Fibroblast of peridontal ligament (primary cell): ENCODE data around the gene ZC3H11A.
"Not testable (repeated sequence)": the region's sequence is repeated elsewhere in the genome, so short reads cannot be mapped to it uniquely, and the experiment has no call there.

Experiments
- DNase-seq: peaks from one replicate; pipeline ENCODE4 v3.0.0-alpha.2; 2010; ENCODE audit errors: extremely low read depth

Gene ZC3H11A

GRCh38 chr1:203781962-203782361 is 13.5 kb upstream of the ZC3H11A start:
- no peak for DNase-seq

- no peak for DNase-seq
Observed at GRCh38 chr1:203789966-203790365, 5.5 kb upstream of the ZC3H11A start.

- DNase-seq, result no peak
Observed at GRCh38 chr1:203791498-203791897, 3.9 kb upstream of the ZC3H11A start.

- DNase-seq, result no peak
Observed at GRCh38 chr1:203792486-203792885, 2.9 kb upstream of the ZC3H11A start.

DNA sequence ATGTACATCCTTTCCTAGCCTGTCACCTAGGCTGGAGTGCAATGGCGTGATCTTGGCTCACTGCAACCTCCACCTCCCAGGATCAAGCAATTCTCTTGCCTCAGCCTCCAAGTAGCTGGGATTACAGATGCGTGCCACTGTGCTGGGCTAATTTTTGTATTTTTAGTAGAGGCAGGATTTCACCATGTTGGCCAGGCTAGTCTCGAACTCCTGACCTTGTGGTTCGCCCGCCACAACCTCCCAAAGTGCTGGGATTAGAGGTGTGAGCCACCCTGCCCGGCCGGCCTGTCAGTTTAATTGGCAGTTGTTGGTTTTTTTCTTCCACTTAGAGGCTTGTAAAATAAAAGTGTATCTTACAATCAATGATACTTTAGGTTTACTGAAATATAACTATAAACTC is 1.9 kb upstream of the ZC3H11A start:
- not testable (repeated sequence) for DNase-seq

GRCh38 chr1:203794764-203795440 is 521 bp upstream of the ZC3H11A start:
- DNase-seq, result no peak

GRCh38 chr1:203796236-203796605 is 798 bp downstream of the ZC3H11A start:
- peak; percentile 34 for DNase-seq

GRCh38 chr1:203797216-203797615 is 1.8 kb downstream of the ZC3H11A start:
- DNase-seq, result no peak

GRCh38 chr1:203797948-203798655 is 2.7 kb downstream of the ZC3H11A start:
- DNase-seq, result no peak

GRCh38 chr1:203799157-203799556 is 3.7 kb downstream of the ZC3H11A start:
- no peak for DNase-seq

- DNase-seq, result no peak
Observed at GRCh38 chr1:203799971-203800370, 4.5 kb downstream of the ZC3H11A start.

DNA sequence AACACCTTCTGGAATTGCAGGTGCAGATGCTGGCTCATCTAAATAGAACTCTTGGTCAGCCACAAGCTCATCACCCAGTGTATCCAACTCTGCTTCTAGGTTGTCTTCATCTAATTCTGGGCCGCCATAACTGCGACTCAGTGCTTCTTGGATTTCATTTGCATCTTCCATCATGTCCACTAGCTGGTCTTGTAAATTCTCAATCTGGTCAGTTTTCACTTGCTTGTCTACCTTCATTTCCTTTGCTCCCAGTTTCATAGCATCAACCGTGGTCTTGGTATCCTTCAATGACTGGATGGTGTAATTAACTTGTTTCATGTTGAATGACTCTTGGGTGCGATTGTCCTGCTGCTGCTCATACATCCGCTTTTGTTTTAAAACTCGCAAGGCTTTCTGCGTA is 10.3 kb downstream of the ZC3H11A start:
- DNase-seq, result no peak

GRCh38 chr1:203807196-203807595 is 11.8 kb downstream of the ZC3H11A start:
- DNase-seq, result peak; percentile 74

DNA sequence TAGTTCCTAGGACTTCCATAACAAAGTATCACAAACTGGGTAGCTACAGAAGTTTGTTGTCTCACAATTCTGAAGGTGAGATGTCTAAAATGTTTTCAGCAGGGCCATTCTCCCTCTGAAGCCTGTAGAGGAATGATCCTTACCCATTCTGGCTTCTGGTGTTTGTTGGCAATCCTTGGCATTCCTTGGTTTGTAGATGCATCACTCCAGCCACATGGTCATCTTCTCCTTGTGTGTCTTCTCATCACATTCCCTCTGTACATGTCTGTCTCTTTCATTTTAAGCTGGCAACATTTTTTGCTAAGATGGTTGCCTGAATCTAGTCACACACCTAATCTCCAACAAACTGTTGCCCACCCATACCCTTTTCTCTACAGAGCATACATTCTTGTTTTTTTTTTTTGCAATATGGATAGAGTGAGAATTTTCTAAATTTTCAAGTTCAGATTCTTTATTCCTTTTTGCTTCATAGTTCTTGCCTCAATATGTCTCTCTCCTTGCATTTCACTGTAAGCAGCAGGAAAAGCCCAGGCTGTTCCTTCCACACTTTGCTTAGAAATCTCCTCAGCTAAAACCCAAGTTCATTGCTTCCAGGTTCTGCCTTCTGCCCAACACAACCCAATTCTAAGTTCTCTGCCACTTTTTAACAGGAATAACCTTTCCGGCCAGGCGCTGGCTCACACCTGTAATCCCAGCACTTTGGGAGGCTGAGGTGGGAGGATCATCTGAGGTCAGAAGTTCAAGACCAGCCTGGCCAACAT is 18.3 kb downstream of the ZC3H11A start:
- no peak for DNase-seq

GRCh38 chr1:203818399-203818798 is 23.0 kb downstream of the ZC3H11A start:
- DNase-seq, result no peak

DNA sequence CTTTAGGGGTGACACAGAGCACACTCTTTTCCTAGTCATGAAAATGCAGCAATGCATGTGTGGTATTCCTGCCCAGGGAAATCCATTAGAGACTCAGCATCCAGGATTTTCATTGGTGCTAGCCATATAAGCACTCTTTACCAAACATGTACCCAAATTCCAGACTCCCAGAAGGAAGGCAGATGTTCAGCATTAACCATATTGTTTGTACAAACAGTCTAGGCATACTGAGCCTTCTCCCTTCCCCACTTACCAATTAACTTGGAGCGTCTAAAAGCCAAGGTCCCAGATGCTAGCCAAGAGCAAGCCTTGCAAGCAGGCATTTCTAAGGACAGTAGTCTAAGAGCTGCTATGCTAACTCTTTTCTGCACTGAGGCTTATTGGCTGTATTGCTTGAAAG is 27.9 kb downstream of the ZC3H11A start:
- DNase-seq, result peak; percentile 76

- DNase-seq, result no peak
Observed at GRCh38 chr1:203826175-203826574, 30.8 kb downstream of the ZC3H11A start.

DNA sequence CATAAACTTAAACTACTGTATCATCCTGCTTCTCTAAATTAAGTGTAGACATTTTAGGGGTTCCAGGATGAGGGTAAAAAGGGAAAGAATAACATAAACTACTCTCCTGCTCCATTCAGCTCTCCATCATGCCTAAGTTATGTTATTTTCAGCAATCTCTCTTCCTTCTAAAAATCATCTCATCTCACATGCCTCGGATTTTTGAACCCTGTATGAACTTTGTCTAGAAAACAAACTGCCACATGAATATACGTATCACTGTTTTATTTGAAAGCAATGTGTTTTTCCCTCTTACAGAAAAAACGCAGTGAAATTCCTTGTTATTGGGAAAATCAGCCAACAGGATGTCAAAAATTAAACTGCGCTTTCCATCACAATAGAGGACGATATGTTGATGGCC is 32.6 kb downstream of the ZC3H11A start:
- DNase-seq, result no peak

DNA sequence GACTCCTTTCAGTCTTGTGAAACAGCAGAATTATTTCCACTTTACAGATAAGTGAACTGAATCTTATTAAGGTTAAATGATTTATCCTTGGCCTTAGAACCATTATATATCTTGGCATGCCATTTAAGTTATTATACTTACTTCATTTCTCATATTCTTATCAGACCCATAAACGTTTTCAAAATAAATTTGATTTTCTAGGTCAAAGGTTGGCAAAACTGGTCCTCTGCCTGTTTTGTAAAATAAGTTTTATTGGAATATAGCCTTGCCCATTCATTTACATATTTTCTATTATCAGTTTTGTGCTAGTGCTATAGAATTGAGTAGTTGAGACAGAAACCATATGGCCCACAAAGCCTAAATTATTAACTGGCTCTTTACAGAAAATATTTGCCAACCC is 33.1 kb downstream of the ZC3H11A start:
- no peak for DNase-seq

DNA sequence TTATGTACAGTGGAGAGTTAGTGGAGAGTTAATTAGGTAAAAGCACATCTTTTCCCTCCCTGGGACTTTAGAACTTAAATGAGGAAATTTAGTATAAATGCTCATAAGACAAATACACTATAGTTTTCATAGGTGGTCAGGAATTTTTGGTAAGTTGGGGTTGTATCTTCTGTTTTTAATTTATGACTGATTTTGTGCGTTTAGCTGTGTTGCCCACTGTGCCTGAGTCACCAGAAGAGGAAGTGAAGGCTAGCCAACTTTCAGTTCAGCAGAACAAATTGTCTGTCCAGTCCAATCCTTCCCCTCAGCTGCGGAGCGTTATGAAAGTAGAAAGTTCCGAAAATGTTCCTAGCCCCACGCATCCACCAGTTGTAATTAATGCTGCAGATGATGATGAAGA is 33.8 kb downstream of the ZC3H11A start:
- DNase-seq, result peak; percentile 52

- DNase-seq, result no peak
Observed at GRCh38 chr1:203835476-203835875, 40.1 kb downstream of the ZC3H11A start.

GRCh38 chr1:203839081-203839480 is 43.7 kb downstream of the ZC3H11A start:
- DNase-seq, result peak; percentile 97
